ENCODE data around the gene S100A13.

DNA sequence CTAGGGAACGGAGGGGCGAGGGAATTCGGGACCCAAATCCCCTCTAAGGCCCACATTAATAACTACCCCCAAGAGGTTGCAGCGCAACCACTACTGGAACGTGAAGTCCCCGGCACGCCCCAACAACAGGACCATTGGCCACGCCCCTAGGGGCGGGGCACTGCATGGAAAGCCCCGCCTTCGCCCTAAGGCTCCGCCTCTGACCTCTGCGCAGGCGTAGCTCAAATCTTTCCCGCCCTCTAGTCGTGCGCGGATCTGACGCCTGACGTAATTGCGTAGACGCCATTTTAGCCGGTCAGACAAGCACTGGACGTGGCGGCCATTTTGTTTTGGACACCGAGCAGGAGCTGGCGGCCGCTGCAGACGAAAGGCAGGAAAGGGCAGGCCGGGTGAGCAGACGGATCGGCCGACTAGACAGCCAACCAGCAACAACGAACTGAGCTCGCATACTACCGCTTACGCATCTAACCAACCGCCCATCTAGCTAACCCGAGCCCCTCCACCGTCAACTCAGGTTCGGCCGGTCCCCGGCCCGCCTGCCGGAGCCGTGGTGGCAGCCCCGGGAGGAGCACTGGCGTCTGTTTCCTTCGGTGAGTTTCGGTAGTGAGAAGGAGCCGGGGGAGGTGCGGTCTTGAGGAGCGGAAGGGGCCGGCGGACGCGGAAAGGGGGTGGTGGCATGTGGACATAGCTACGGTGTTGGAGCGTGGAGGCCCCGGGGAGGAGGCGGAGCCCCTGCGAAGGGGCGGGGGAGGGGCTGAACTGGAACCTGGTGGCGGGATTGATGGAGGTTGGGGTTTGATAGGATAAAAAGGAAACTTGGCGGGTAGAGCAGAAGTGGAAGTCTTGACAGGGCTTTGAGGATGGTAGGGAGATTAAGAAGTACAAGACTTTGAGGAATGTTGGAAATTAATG is 6.7 kb upstream of the S100A13 start, which contains the start of gene CHTOP:
- no peak for TF ChIP-seq EZH2 (IDR thresholded peaks at IDR 0.05; ENCODE audit: borderline replicate concordance, low read length)
- TF ChIP-seq, protein P1, sequence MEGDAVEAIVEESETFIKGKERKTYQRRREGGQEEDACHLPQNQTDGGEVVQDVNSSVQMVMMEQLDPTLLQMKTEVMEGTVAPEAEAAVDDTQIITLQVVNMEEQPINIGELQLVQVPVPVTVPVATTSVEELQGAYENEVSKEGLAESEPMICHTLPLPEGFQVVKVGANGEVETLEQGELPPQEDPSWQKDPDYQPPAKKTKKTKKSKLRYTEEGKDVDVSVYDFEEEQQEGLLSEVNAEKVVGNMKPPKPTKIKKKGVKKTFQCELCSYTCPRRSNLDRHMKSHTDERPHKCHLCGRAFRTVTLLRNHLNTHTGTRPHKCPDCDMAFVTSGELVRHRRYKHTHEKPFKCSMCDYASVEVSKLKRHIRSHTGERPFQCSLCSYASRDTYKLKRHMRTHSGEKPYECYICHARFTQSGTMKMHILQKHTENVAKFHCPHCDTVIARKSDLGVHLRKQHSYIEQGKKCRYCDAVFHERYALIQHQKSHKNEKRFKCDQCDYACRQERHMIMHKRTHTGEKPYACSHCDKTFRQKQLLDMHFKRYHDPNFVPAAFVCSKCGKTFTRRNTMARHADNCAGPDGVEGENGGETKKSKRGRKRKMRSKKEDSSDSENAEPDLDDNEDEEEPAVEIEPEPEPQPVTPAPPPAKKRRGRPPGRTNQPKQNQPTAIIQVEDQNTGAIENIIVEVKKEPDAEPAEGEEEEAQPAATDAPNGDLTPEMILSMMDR (conservative IDR thresholded peaks at IDR 0.05 in 1 of 2, IDR thresholded peaks at IDR 0.05 in 1 of 2; ENCODE audit: extremely low read depth in 1 of 2, insufficient read depth in 1 of 2, low read depth in 1 of 2, low read length in 2 of 2): no peak

Data from mammary epithelial cell (primary cell).